Activated CD4-positive, alpha-beta T cell treated with anti-CD3 and anti-CD28 coated beads, Interleukin-2, Interleukin-4, amounts not matched to agents 100 ng/mL and 50 ng/mL, durations not matched to agents 16 hours and 8 hours (primary cell): ENCODE data around the gene TOE1.
"Not testable (repeated sequence)": the region's sequence is repeated elsewhere in the genome, so short reads cannot be mapped to it uniquely, and the experiment has no call there.

Experiments used
- DNase-seq: peaks from one replicate; pipeline ENCODE4 v3.0.0-alpha.2; 2020; ENCODE audit warnings: low spot score

Gene TOE1

GRCh38 chr1:45339789-45340558 is at the start of gene TOE1, which contains the start of gene MUTYH:
TOE1 (plus strand) TSS chr1:45340170; CDS start chr1:45340253, 83 bp downstream.
MUTYH (minus strand) TSS chr1:45340440; CDS start chr1:45334505, 5,935 bp downstream.
- DNase-seq: peak; percentile 98

GRCh38 chr1:45291002-45291401 is 49.0 kb upstream of the TOE1 start:
- not testable (repeated sequence) for DNase-seq

GRCh38 chr1:45291716-45292115 is 48.3 kb upstream of the TOE1 start:
- DNase-seq: no peak

- no peak for DNase-seq
These were observed 42.2 kb upstream of the TOE1 start for GRCh38 chr1:45297666-45298356.

GRCh38 chr1:45299296-45299695 is 40.7 kb upstream of the TOE1 start:
- DNase-seq: no peak

- peak; percentile 69 for DNase-seq
These were observed 39.8 kb upstream of the TOE1 start for GRCh38 chr1:45299981-45300668.

- DNase-seq: no peak
These were observed 39.3 kb upstream of the TOE1 start for GRCh38 chr1:45300669-45300997.

GRCh38 chr1:45302505-45303150 is 37.3 kb upstream of the TOE1 start:
- no peak for DNase-seq

- DNase-seq: peak; percentile 99
These were observed 36.3 kb upstream of the TOE1 start for GRCh38 chr1:45303520-45304310.

- no peak for DNase-seq
These were observed 35.5 kb upstream of the TOE1 start for GRCh38 chr1:45304311-45305081.

- DNase-seq: no peak
These were observed 34.7 kb upstream of the TOE1 start for GRCh38 chr1:45305231-45305630.

GRCh38 chr1:45306319-45306718 is 33.7 kb upstream of the TOE1 start:
- peak; percentile 54 for DNase-seq

GRCh38 chr1:45306905-45307304 is 33.1 kb upstream of the TOE1 start:
- DNase-seq: no peak

GRCh38 chr1:45314266-45314665 is 25.7 kb upstream of the TOE1 start:
- DNase-seq: no peak

- DNase-seq: no peak
These were observed 22.8 kb upstream of the TOE1 start for GRCh38 chr1:45317166-45317565.

GRCh38 chr1:45319761-45320160 is 20.2 kb upstream of the TOE1 start:
- no peak for DNase-seq

- DNase-seq: no peak
These were observed 18.5 kb upstream of the TOE1 start for GRCh38 chr1:45321444-45321843.

GRCh38 chr1:45322486-45323040 is 17.4 kb upstream of the TOE1 start:
- no peak for DNase-seq

GRCh38 chr1:45325851-45326506 is 14.0 kb upstream of the TOE1 start:
- no peak for DNase-seq
